Endothelial cell (in vitro differentiated cells): ENCODE measurements around the gene TSC22D3. TPM values are rescaled to one million over a fixed set of nuclear protein-coding genes. Genes with fewer than 3 reads are reported as not detected.

ENCODE experiments used
- DNase-seq: peaks from one replicate; pipeline ENCODE4 v3.0.0; 2021; ENCODE audit warnings: low spot score
- H3K27ac Mint-ChIP-seq: one replicate; pipeline ENCODE4 v1.8.0; 2021; ENCODE audit warnings: mixed read lengths, inconsistent platforms; ENCODE audit not compliant: unreplicated experiment
- H3K27me3 Mint-ChIP-seq: one replicate; pipeline ENCODE4 v1.8.0; 2021; ENCODE audit warnings: mild to moderate bottlenecking, moderate library complexity, mixed read lengths, inconsistent platforms; ENCODE audit not compliant: unreplicated experiment
- H3K36me3 Mint-ChIP-seq: one replicate; pipeline ENCODE4 v1.8.0; 2021; ENCODE audit warnings: mild to moderate bottlenecking, low read depth, mixed read lengths, inconsistent platforms; ENCODE audit not compliant: unreplicated experiment
- H3K4me1 Mint-ChIP-seq: one replicate; pipeline ENCODE4 v1.8.0; 2021; ENCODE audit warnings: mild to moderate bottlenecking, mixed read lengths, inconsistent platforms; ENCODE audit not compliant: unreplicated experiment
- H3K4me3 Mint-ChIP-seq: one replicate; pipeline ENCODE4 v1.8.0; 2021; ENCODE audit warnings: mild to moderate bottlenecking, mixed read lengths, inconsistent platforms; ENCODE audit not compliant: unreplicated experiment
- H3K9me3 Mint-ChIP-seq: one replicate; pipeline ENCODE4 v1.8.0; 2021; ENCODE audit warnings: mixed read lengths, inconsistent platforms; ENCODE audit not compliant: unreplicated experiment
- total RNA-seq: library from RNA; stranded (reverse); fragmentation: NEBNext Ultra II Directional; extraction: Animal tissue kit (Norgen Biotek cat#: 25700); gene quantifications from one replicate; pipeline ENCODE4 v1.2.1, GENCODE V29; 2021; ENCODE audit not compliant: unreplicated experiment
- TF ChIP-seq, protein P1 (sequence below): fragments of 200-600 bp; sonication (generic); IDR thresholded peaks from one replicate; pipeline ENCODE4 v1.5.0; 2021; ENCODE audit warnings: antibody characterized with exemption; ENCODE audit not compliant: unreplicated experiment

Gene TSC22D3
- total RNA-seq, 1 donor from 2014 or later = 68.7 TPM

DNA sequence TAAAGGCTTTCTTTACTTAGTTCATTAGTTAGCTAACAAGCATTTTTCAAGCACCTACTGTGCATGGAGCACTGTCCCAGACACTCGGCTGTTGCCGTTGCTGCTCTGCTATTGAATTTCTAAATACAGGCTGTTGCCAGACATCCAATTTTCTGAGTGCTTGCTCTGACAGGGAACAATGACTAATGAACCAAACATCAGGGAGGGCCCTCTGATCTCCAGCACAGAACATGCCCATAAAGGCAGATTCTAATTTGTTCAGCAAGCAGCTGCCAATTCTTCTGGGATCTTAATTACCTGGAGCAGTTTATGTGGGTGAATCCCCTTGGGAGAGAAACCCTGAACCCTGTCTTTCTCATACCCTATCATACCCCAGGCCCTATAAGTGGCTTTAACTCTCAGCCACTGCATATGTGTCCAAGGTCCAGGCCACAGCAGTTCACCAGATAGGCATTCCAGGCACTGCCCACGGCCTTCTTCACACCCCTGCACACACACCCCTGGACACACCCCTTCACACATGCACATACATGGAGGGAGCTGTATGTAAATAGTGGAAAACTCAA lies 27.9 kb downstream of the TSC22D3 start:
- DNase-seq = no peak
- Mint-ChIP-seq H3K9me3 (no peaks in the 10 kb centered on the region), H3K27ac (no peak overlapping the region), H3K4me3 (no peak overlapping the region), H3K36me3 (no peaks in the 10 kb centered on the region), H3K4me1 (peaks cover 8% of the 10 kb centered on the region), H3K27me3 (peaks cover 3% of the 10 kb centered on the region)
- TF ChIP-seq, protein P1, sequence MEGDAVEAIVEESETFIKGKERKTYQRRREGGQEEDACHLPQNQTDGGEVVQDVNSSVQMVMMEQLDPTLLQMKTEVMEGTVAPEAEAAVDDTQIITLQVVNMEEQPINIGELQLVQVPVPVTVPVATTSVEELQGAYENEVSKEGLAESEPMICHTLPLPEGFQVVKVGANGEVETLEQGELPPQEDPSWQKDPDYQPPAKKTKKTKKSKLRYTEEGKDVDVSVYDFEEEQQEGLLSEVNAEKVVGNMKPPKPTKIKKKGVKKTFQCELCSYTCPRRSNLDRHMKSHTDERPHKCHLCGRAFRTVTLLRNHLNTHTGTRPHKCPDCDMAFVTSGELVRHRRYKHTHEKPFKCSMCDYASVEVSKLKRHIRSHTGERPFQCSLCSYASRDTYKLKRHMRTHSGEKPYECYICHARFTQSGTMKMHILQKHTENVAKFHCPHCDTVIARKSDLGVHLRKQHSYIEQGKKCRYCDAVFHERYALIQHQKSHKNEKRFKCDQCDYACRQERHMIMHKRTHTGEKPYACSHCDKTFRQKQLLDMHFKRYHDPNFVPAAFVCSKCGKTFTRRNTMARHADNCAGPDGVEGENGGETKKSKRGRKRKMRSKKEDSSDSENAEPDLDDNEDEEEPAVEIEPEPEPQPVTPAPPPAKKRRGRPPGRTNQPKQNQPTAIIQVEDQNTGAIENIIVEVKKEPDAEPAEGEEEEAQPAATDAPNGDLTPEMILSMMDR = no peak

DNA sequence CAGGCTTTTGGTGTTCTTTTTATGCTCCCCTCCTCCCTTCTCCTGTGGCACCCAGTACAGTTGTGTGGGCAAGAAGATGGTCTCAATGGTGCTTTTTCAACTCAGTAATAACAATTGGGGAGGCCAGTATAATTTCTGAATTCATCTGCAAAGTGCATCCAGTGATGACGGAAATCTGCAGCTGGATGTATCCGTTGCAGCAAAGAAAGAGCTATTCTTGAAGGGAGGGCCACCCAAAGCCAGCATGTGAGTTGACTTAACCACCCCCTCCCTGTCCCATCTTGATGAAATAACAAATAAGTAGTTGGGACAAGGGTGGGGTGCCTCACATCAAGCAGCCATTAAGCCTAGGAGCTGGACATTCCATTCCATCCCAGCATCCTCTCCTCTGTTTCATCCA lies 30.7 kb downstream of the TSC22D3 start:
- Mint-ChIP-seq H3K4me1 (no peaks in the 10 kb centered on the region), H3K27ac (no peak overlapping the region), H3K27me3 (peaks cover 4% of the 10 kb centered on the region), H3K4me3 (no peak overlapping the region), H3K9me3 (no peaks in the 10 kb centered on the region), H3K36me3 (no peaks in the 10 kb centered on the region)
- no peak for DNase-seq
- TF ChIP-seq, protein P1 = no peak

DNA sequence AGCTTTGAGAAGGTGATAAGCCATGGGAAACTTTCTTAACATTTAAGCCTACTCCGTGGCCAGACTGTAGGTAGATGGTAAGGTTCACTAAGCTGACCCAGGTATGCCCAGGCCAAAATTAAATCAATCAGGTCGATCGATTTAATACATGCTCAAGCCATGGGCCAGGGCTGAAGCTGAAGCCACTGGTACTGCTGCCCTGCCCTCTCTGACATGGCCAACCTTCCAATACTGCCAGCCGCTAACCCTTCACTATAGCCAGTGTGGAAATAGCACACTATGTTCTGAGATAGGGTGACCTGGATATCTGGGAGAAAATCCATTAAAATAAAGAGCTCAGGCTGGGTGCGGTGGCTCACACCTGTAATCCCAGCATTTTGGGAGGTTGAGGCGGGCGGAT lies 31.6 kb downstream of the TSC22D3 start:
- H3K4me3 Mint-ChIP-seq = no peak overlapping the region
- TF ChIP-seq, protein P1 = no peak
- H3K4me1 Mint-ChIP-seq = no peaks in the 10 kb centered on the region
- no peak for DNase-seq
- no peaks in the 10 kb centered on the region for H3K9me3 Mint-ChIP-seq
- H3K27ac Mint-ChIP-seq = no peak overlapping the region
- no peaks in the 10 kb centered on the region for H3K36me3 Mint-ChIP-seq
- H3K27me3 Mint-ChIP-seq = peaks cover 1% of the 10 kb centered on the region

DNA sequence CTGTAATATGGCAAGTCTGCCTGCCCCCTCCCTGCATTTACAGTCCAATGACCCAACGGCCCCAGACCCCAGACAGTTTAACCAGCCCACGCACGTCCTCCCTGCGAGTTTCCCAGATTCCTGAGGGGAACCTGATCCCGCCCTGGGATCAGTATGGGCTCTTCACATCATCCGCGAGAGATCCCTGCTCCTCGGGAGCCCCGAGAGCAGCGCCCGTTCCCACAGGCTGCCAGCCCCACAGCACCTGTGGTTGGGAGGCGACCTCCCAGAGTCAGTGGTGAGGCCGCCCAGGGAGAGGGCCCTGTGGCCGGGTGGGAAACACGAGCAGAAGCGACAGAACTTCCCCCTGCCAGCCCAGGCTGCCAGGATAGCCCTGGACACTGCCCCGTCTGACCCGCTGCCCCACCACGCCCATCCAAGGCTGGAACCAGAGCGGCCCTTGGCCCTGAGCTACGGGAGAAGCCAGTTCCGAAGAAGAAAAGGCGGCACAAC lies 32.8 kb downstream of the TSC22D3 start:
- Mint-ChIP-seq H3K27me3 (peaks cover 1% of the 10 kb centered on the region), H3K9me3 (no peaks in the 10 kb centered on the region), H3K4me3 (no peak overlapping the region), H3K36me3 (no peaks in the 10 kb centered on the region), H3K27ac (no peak overlapping the region), H3K4me1 (no peaks in the 10 kb centered on the region)
- TF ChIP-seq, protein P1 = no peak
- DNase-seq = no peak

DNA sequence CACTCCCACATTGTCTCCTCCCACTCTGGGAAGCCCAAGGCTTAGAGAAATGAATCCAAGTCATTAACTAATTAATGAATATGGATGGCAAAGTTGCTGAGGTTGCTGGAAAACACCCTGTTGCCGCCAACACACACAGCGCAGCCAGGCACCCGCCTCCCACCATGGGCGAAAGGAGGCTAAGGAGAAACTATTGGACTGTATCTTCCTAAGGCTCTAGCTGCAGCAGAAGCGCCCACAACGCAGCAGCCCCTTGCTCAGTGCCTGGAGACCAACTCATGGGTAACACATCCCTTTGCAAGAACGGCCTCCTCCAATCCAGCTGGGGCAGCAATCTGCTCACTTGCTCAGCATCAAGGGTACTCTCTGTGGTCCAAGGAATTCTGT lies 34.2 kb downstream of the TSC22D3 start:
- DNase-seq = no peak
- H3K27me3 Mint-ChIP-seq = peaks cover 1% of the 10 kb centered on the region

More for the DNA sequence above, 34.2 kb downstream of the TSC22D3 start:
- Mint-ChIP-seq H3K4me3 (no peak overlapping the region), H3K4me1 (no peaks in the 10 kb centered on the region), H3K9me3 (no peaks in the 10 kb centered on the region), H3K36me3 (no peaks in the 10 kb centered on the region), H3K27ac (no peak overlapping the region)
- TF ChIP-seq, protein P1 = no peak
